Measurements from ENCODE around the gene UMODL1.

DNA sequence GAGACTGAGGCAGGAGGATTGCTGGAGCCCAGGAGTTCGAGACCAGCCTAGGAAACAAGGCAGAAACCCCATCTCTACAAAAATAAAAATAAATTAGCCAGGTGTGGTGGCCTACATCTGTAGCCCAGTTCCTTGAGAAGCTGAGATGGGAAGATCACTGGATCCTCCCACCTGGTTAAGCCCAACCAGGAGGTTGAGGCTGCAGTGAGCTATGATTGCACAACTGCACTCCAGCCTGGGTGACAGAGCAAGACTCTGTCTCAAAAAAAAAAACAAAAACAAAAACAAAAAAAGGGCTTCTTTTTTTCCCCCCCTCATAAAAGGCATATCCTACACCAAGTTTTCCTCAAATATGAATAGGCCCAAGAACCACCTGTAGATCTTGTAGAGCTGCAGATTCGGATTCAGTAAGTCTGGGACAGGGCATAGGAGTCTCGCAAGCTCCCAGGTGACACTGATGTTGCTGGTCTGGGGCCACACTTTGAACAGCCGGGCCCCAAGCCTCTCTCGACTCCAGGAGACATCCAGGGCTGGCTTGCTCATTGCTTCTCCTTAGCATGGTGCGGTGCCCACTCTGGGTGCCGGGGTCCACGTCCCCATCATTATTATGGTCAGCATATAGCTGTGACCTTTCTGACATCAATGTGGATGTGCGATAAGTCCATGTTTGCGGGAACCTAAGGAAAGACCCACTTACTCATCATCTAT, 22.1 kb upstream of the UMODL1 start:
- TF ChIP-seq POLR2AphosphoS5 (IDR thresholded peaks at IDR 0.05; ENCODE audit: low read depth, low read length): no peak
- TF ChIP-seq POLR2A (IDR thresholded peaks at IDR 0.05; ENCODE audit: low read depth, low read length): no peak
- no peak for TF ChIP-seq TAF1 (IDR thresholded peaks at IDR 0.05; ENCODE audit: borderline replicate concordance, low read depth, low read length)

All from GM12892 (cell line).